HG03103 (cell line): Measurements from ENCODE around the gene ATP10A.

ENCODE experiments used
- ATAC-seq: cut with Tn5 transposase; IDR thresholded peaks from one replicate; pipeline ENCODE4 v1.9.1; 2021; ENCODE audit warnings: low read depth; ENCODE audit not compliant: unreplicated experiment

ATP10A gene

GRCh38 chr15:25797936-25798901, 64.9 kb downstream of the ATP10A start:
- ATAC-seq = no peak

- no peak for ATAC-seq
Observed at GRCh38 chr15:25797511-25797935, 65.6 kb downstream of the ATP10A start.

- ATAC-seq = no peak
Observed at GRCh38 chr15:25797035-25797434, 66.1 kb downstream of the ATP10A start.

- no peak for ATAC-seq
Observed at GRCh38 chr15:25796395-25796794, 66.7 kb downstream of the ATP10A start.

DNA sequence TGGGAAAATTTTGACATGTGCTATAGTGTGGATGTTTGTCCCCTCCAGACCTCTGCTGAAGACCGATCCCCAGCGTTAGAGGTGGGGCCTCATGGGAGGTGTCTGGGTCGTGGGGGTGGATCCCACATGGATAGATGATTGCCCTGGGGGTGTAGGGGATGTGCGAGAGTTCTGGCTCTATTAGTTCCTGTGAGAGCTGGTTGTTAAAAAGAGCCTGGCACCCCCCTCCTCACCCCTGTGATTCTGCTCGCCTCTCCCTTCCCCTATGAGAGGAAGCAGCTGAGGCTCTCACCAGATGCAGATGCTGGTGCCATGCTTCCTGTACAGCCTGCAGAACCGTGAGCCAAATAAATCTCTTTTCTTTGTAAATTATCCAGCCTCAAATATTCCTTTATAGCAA, 67.4 kb downstream of the ATP10A start:
- no peak for ATAC-seq

GRCh38 chr15:25795061-25795460, 68.1 kb downstream of the ATP10A start:
- ATAC-seq = no peak

GRCh38 chr15:25793354-25794050, 69.6 kb downstream of the ATP10A start:
- ATAC-seq = peak; percentile 91

GRCh38 chr15:25792128-25792527, 71.0 kb downstream of the ATP10A start:
- no peak for ATAC-seq

- ATAC-seq = no peak
Observed at GRCh38 chr15:25790000-25790660, 73.0 kb downstream of the ATP10A start.

DNA sequence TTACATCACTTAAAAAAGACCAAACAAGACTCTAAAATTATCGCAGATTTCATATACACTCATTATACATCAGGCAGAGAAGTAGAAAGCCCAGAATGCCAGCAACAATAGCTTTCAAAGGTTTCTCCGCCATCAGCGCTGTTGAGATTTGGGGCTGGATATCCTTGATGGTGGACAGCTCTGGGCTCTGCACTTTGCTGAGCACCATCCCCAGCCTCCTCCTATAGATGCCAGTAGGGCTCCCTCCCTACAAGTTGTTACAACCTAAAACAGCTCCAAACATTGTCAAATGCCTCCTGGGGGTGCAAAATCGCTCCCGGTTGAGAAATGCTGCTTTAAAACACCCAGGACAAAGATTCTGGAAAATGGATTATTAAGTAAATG, 73.5 kb downstream of the ATP10A start:
- no peak for ATAC-seq

DNA sequence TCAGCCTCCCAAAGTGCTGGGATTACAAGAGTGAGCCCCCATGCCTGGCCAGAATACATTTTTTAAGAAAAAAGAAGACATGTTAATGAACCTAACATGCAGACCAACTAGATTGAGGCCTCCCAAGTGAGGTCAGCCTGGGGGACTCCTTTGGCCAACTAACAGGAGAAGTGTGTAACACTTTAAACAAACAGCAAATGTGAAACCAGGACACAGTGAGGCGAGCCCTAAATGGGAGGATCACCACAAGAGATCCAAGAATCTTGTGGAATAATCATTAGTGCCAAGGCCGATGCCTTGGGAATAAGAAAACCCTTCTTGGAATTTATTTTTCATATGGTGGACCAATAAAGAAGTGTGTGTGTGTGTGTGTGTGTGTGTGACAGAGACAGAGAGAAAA, 73.9 kb downstream of the ATP10A start:
- no peak for ATAC-seq

- ATAC-seq = no peak
Observed at GRCh38 chr15:25787855-25788520, 75.1 kb downstream of the ATP10A start.

DNA sequence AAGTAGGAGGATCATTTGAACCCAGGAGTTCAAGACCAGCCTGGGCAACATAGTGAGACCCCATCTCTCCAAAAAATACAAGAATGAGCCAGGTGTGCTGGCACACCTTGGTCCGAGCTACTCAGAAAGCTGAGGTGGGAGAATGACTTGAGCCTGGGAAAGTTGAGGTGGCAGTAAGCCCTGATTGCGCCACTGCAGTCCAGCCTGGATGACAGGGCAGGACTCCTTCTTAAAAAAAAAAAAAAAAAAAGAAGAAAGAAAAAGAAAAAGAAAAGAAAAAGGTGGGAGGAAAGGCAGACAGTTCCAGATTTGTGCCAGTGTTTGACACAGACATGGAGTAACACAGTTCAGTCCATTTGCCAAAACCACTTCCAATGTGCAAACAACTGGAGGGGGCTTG, 75.7 kb downstream of the ATP10A start:
- ATAC-seq = no peak

DNA sequence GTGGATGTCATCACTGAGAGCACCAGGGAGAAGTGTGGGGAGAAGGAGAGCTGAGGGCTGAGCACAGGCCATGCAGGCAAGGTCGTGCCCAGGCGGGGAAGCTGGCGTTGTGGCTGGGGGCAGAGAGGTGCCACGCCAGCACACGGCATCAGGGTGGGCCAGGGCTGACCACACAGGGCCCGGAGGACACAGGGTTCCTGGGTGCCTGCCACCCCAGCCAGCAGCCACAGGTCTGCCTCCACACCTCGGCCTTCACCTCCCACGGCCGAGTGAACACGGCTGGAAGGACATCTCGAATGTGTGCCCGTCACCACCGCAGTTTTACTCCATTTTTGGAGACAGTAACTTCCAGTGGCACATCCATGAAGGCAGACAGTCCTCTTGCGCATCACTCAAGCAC, 77.1 kb downstream of the ATP10A start:
- ATAC-seq = no peak

- ATAC-seq = no peak
Observed at GRCh38 chr15:25785641-25786025, 77.5 kb downstream of the ATP10A start.

- no peak for ATAC-seq
Observed at GRCh38 chr15:25784876-25785640, 78.1 kb downstream of the ATP10A start.

- no peak for ATAC-seq
Observed at GRCh38 chr15:25783607-25784540, 79.3 kb downstream of the ATP10A start.

DNA sequence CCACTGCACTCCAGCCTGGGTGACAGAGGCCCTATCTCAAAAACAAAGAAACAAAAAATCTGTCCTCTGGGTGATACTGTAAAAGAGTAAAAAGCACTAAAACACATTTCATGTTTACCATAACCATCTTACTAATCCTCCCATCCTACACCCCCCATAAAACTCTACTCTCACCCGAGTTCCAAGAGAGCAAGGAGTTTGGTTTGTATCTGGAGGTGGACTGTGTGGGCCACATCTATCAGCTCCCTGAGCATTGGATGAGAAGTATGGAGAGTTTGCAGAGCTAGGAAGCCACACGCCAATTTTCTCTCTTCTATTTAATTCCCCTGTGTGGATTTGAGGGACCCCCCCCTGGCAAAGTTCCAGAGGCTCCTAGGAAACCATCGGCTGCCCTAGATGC, 80.0 kb downstream of the ATP10A start:
- no peak for ATAC-seq
